ENCODE results near the gene PHLPP2.
"Not testable (repeated sequence)": the region's sequence is repeated elsewhere in the genome, so short reads cannot be mapped to it uniquely, and the experiment has no call there.

Gene PHLPP2

DNA sequence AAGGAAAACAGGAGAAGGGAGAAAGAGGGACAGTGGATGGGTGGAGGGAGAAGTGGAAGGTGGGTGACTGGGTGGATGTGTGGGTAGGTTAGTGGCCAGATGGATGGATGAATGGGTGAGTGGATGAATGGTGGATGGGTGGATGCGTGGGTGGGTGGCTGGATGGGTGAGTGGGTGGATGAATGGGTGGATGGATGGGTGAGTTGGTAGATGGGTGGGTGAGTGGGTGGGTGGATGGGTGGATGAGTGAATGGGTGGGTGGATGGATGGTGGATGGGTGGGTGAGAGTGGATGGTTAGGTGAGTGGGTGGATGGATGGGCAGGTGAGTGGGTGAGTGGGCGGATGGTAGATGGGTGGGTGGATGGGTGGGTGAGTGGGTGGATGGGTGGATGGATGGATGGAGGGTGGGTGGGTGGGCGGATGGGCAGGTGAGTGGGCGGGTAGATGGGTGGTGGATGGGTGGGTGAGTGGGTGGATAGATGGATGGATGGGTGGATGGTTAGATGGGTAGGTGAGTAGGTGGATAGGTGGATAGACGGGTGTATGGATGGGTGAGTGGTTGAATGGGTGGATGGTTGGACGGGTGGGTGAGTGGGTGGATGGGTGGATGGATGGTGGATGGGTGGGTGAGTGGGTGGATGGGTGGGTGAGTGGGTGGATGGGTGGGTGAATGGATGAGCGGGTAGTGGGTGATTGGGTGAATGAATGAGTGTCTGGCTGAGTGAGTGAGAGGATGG is 99.2 kb downstream of the PHLPP2 start:
- Histone ChIP-seq H3K36me3 (no peaks in the 10 kb centered on the region), H3K4me3 (ENCODE audit: low read depth, low read length) (no peak overlapping the region), H3K27ac (no peak overlapping the region), H3K9me3 (ENCODE audit: severe bottlenecking) (no peaks in the 10 kb centered on the region), H3K27me3 (ENCODE audit: insufficient read depth, low read depth, severe bottlenecking) (no peaks in the 10 kb centered on the region)
- no peak for TF ChIP-seq CTCF (IDR thresholded peaks at IDR 0.05; ENCODE audit: low read depth, low read length)
- DNase-seq, result no peak

DNA sequence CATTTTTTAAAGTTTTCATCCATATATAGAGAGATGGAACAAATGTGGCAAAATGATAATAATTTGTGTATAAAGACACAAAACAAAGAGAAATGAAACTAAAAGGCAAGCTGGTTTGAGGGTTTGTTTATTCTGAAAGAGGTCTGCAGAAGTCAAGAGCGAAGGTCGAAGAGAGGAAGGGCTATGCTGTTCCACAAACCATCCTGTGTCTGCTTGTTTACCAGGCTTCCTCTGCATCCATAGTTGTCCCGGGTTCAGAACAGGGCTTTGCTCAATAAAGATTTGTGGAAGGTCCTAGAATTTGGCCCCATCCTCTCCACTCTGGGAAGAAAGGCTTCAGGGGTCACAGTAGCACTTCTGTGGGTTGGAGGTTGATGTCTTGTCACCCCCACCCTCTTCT is 100.9 kb downstream of the PHLPP2 start:
- H3K27me3 ChIP-seq (ENCODE audit: insufficient read depth, low read depth, severe bottlenecking), result no peaks in the 10 kb centered on the region
- TF ChIP-seq CTCF (IDR thresholded peaks at IDR 0.05; ENCODE audit: low read depth, low read length), result no peak
- no peak for DNase-seq
- no peak overlapping the region for H3K4me3 ChIP-seq (ENCODE audit: low read depth, low read length)
- H3K36me3 ChIP-seq, result no peaks in the 10 kb centered on the region
- no peak overlapping the region for H3K27ac ChIP-seq
- no peaks in the 10 kb centered on the region for H3K9me3 ChIP-seq (ENCODE audit: severe bottlenecking)

DNA sequence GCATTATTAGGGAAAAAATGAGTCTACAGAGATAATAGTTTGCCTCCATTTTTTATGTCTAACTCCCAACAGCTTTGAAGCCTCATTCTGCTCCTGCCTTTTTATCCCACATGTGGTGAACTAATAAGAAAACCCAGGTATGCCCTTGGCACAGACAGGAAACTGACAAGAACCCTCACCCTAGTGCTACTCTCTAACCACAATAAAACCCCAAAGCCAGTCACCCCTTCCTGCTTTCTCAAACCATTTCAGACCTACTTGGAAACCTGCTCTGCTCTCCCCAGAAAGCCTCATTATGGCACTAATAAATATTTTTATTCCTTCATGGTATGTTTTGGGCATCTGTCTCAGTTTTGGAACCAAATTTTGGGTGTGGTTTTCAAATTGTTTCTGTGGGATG is 102.4 kb downstream of the PHLPP2 start:
- H3K27ac ChIP-seq, result no peak overlapping the region
- no peaks in the 10 kb centered on the region for H3K9me3 ChIP-seq (ENCODE audit: severe bottlenecking)
- DNase-seq, result no peak
- no peak overlapping the region for H3K4me3 ChIP-seq (ENCODE audit: low read depth, low read length)
- no peaks in the 10 kb centered on the region for H3K36me3 ChIP-seq
- TF ChIP-seq CTCF (IDR thresholded peaks at IDR 0.05; ENCODE audit: low read depth, low read length), result no peak
- no peaks in the 10 kb centered on the region for H3K27me3 ChIP-seq (ENCODE audit: insufficient read depth, low read depth, severe bottlenecking)

- Histone ChIP-seq H3K9me3 (ENCODE audit: severe bottlenecking) (no peaks in the 10 kb centered on the region), H3K36me3 (no peaks in the 10 kb centered on the region), H3K27ac (no peak overlapping the region), H3K27me3 (ENCODE audit: insufficient read depth, low read depth, severe bottlenecking) (no peaks in the 10 kb centered on the region), H3K4me3 (ENCODE audit: low read depth, low read length) (no peak overlapping the region)
- TF ChIP-seq CTCF (IDR thresholded peaks at IDR 0.05; ENCODE audit: low read depth, low read length), result no peak
- DNase-seq, result no peak
Measured at GRCh38 chr16:71618429-71618828, 106.1 kb downstream of the PHLPP2 start.

- not testable (repeated sequence) for H3K9me3 ChIP-seq (ENCODE audit: severe bottlenecking); H3K4me3 ChIP-seq (ENCODE audit: low read depth, low read length); H3K36me3 ChIP-seq; H3K27me3 ChIP-seq (ENCODE audit: insufficient read depth, low read depth, severe bottlenecking); DNase-seq; H3K27ac ChIP-seq
Measured at GRCh38 chr16:71614956-71615355, 109.5 kb downstream of the PHLPP2 start.

DNA sequence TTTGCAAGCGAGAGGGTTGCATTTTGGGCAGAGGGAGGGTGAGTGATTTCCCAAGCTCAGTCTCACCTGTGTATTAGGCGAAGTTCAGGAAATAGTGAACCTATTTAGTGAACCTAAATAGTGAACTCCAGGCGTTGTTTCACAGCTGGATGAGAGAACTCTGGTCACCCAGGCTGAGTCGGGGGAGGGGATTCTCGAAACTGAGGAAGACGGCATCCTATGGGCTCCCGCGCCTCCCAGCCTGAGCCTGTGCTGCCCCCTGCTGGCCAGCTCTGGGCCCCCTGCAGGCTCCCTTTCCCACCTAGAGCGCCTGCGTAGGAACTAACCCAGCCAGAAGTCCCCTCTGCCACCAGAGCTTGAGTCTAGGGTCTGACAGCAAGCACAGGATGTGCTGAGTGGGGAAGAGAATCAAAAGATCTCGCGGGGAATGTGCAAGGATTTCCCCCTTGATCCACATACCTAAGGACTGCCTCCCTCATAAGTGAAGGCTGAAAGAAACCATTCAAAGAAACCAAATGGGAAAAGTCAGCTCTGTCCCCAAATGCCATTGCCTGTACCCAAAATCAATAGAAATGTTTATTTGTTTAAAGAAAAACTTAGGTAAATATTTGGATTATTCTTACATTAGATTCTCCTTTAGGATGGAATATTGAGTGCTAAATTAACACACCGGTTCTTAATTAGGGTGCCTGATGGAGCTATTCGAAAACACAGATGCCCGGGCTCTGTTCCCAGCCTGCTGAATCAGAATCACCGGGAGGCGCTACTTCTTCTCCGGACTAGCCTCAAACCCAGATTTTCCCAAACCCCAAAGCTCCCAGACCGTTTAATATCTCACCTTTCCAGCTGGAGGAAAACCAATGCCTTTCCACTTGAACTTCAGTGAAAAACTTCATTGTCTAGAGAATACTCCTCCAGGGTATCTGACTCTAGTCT is 113.3 kb downstream of the PHLPP2 start:
- Histone ChIP-seq H3K36me3 (no peaks in the 10 kb centered on the region), H3K9me3 (ENCODE audit: severe bottlenecking) (no peaks in the 10 kb centered on the region), H3K4me3 (ENCODE audit: low read depth, low read length) (peak overlapping the region; percentile 8), H3K27me3 (ENCODE audit: insufficient read depth, low read depth, severe bottlenecking) (no peaks in the 10 kb centered on the region), H3K27ac (no peak overlapping the region)
- peak; percentile 87 for DNase-seq
- peak; percentile 93 for TF ChIP-seq CTCF (IDR thresholded peaks at IDR 0.05; ENCODE audit: low read depth, low read length)

All from WERI-Rb-1 (cell line).